ENCODE measurements around the gene MACROD2.

Gene MACROD2

DNA sequence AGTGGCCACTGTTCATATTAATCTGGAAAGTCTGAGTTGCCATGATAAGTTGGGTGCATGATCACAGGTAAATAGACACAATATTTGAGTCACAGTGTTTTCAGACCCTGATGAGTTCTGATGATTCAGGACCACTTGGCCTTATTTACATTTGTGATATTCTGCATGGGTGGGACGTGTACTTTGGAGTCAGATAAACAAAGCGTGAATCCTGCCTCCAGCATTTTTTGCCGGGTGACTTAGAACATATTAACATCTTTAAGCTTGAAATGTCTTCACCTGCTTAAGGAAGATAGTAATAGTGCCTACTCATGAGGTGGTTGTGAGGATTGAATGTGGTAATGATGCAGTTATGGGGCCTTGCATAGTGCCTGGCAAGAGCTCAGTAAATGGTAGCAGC is 1582.8 kb downstream of the MACROD2 start:
- DNase-seq = no peak

DNA sequence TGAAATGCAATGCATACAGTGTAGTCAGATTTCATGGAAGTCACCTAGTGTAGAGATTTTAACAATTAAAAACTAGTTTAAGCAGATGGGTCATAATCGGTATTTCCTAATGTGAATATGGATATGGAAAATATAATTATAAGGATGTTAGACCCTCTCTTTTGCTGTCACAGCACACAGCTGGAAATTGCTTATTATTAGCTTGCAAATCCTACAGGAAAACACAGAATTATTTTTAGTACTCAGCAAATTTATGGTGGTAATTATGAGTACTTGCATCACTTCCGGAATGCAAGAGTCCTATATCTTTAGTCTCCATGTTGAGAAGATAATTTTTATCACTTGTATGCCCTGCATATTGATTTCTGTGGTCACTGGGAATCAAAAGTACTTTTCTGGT is 1584.4 kb downstream of the MACROD2 start:
- DNase-seq = no peak

DNA sequence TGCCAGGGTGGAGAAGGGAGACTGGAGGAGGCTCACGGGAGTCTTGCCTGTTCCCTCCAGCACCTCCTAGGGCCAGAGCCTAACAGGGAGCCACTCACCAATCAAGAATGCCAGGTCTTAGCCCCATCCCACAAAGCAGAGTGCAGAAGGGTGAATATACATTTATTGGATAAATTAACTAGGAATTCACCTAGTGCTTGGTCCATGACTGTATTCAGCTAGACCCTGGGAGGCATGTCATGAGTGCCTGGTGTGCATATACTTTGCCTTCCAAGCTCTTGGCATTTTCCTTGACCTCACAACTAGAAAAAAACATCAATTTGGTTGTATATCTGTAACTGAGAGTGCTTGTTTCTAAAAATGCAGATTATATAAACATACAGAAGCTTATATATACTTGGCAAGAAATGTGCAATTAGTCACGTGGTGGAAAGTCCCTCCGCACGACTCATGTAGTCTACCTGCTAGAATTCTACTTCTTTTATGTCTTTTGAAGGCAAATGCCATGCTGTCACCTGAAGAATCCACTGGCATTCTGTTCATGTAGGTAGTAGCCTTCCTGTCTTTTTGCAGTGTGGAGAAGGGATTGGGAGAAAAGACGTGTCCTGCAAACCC is 1586.9 kb downstream of the MACROD2 start:
- DNase-seq = no peak

DNA sequence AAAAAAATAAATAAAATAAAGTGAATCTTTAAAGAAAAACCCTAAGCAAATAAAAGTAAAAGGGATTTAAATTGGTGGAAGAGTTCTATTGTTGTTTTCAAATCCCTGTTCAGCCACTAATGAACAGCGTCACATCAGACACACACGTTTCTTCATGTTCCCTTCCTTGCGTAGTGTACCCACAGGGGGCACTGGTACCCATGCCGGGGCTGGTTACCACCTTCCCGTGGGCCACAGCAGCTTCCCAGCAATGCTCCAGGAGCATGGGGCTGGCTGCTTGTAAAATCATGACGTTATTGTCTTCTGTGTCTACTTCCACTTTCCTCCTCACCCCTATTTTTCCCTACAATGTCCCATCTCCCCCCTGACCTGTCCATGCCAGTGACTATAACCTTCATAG is 1589.2 kb downstream of the MACROD2 start:
- DNase-seq = no peak

DNA sequence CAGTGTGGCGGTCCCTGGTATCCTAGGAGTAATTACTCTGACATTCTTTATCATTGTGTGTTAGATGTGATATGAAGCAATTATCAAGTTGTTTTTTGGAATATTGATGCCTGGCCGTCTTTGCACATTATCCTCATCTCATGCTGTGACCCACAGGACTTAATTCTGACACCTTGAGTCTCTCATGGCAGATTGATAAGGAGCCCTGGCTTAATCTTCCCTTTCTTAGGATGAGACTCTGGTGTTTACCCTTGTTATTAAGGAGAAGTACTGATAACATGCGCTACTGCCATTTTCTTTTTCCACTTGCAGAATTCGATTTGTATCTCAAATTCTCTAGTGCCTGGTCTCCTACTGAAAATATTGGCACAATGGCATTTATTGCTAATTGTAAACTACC is 1597.8 kb downstream of the MACROD2 start:
- no peak for DNase-seq

DNA sequence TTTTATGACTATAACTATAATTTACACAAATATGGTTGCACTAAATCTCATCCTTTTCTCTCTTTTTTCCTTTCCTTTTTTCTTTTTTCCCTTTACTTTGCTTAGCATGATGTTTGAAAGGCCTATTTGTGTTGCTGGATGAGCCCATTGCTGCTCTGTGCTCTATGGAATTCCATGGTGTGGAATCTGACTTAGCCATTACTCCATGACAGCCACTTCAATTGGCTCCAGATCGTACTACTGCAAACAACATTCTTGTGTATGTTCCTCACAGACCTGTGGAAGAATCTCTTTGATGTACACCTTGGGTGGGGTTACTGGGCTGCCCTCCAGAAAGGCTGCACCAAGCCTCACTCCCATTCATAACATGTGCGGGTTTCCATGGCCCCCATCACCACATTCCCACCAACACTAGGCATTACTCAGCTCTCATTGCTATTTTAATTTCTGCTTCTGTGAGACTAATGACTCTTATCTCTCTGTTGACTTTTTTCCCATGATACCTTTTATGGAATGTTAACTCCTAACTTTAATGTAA is 1598.9 kb downstream of the MACROD2 start:
- no peak for DNase-seq

DNA sequence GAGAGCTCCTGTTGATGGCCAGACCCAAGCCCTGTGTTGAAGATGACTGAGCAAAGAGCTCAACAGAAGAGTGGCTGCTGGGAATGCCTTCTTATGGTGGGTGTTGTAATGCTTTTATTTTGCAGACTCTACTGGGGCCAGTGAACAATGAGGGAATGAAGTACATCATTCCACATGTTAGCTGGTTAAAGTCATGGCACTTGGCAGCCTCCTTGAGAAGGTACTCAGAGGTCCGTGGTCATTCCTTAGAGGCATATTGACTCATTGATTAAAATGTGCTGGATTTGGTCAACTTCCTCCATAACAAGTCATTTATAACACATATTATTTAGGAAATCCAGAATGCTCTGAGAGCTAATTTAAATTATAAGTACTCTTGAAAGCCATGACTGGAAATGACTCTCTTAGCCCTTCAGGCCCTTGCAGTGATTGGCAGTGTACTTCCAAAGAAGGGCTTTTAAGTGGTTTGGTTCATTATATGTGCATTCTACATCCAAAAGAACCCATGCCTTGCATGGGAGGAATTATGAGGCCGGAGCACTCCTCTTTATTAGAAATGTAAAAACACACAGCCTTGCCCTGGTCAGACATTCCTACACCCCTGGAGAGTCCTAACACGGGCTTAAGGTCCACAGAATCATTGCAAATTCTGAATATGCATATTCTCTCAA is 1601.0 kb downstream of the MACROD2 start:
- DNase-seq = no peak

DNA sequence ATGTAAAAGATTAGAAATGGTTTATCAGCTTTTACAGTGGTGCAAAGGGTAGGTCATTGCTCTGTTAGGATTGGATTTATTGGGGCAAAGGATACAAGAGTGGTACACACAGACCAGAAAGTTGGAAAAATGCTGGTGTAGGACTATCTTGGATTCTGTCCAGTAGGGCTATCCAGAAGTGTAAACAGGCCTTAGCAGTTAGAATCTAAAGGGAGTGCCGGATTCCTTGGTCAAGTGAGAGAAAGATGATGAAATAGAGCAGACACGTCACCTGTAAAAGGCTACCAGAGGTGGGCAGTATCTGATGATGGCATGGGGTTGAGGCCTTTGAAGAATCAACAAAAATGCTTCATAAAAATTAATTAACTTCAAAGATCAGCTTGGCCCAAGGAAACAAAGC is 1602.0 kb downstream of the MACROD2 start:
- DNase-seq = no peak

DNA sequence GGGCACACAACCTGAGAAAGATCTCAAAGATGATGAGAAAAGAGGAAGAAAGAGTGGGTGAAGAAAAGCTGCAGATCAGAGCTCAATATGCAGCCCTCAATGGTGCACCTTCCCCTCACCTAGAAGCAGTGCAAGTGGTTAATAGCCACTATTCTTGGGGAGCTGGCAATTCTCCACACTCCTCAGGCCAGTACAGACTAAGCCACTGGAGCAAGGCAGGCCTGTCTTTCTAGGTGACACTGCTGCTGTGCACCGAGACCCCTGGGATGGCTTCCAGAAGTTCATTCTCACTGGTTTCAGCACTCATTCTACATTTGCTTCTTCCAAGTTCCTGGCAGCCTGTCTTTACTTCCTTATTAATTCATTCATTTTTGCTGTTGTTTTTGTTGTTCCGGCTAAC is 1604.6 kb downstream of the MACROD2 start:
- DNase-seq = no peak

DNA sequence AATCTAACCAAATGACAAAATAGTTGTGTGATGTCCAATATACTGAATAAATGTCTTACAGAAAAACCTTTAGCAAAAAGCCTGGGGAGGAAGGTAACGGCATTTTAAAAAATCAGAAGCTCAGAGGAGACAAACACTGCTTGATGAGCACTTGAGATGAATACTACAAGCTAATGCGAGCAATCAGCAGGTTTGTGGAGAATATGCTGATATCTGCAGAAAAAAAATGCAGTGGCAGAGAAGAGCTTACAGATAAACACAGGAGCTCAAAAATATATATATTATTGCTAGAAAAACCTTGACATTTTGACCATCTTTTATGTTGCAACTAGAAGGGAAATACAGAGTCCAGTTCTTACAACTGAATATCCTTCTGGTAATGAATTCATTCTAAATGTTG is 1605.2 kb downstream of the MACROD2 start:
- no peak for DNase-seq

DNA sequence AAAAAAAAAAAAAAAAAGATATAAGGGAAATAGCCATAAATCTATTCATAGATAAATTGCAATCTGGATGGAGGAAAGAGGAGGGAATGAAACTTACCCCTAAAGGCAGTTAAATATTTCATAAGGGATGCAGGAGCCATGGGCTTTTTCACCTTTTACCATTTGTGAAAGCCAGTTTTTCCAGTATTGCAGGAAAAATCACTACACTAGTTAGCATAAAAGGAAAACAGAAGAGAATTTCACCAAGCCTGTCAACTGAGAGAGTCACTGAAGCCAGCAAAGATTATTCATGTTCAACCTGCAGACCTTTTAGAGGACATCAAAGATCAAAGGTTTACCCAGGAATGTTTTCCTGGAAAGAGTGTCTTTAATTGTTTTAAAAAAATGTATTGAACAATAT is 1608.2 kb downstream of the MACROD2 start:
- no peak for DNase-seq

DNA sequence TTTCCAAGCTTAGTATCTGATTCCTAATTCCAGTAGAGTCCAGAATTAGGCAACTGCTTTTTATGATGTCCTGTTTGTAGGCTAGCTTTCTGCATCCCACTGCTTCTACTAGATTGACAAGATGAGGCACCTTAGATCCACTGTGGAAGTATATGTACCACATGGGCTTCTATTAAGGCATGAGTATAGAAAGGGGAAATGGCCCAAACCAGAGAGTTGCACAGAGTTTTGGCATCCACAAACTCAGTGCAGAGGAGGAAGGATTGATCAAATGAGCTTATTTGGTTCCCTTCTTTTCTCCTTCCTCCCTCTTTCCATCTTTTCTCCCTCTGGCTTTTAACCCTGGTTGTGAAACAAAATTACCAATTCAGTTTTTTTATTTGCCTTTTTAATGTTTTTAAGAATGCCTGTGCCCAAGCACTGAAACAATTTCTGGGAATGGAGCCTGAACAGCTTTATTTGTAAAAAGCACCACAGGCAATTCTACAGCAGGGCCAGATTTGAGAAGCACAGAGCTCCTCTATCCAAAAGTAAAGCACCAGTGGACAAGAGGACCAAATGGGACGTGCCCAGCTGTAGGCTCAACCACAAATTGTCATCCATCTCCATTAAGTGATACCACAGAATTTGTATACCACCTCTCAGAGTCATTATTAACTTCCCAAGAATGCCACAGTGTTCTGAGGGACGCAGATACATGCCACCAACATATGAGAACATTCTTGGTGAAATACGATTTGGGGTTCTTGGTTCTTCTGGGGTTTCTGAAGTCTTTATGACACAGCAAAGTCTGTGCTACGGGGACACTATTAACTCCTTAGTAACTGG is 1608.9 kb downstream of the MACROD2 start:
- no peak for DNase-seq

DNA sequence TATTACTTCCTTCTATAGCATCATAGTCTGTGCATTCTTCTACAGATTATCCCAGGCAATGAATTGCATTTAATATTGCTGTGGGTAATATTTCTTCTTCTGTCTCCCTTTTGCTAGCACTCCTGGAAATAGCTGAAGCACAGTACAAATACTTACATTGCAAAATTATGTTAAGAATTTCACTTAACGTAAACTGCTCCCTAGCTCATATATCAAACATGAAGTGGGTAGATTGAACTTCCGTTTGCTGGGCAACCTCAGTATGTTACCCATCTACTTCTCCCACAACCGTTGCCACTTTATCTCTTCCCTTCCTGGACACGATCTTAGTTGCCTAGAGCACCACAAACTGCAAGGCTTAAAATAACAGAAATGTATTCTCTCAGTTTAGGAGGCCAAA is 1614.6 kb downstream of the MACROD2 start:
- no peak for DNase-seq

DNA sequence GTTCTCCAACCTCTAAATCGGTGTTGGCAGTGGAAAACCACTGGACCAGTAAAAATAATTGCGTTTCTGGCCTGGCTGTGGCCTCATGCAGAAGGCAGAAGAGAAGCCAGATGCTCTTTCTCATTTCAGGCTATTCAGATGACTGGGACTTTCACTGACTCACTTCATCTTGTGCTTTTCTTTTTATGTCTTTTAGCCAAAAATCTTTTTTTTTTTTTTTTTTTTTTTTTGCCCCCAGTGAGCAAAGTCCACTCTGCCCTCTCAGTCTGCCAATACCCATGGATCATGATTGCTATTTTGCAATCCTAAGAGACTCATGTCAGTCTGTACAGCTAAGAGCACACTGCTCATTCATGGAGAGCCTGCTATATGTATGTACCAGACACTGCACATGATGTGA is 1615.5 kb downstream of the MACROD2 start:
- DNase-seq = no peak

DNA sequence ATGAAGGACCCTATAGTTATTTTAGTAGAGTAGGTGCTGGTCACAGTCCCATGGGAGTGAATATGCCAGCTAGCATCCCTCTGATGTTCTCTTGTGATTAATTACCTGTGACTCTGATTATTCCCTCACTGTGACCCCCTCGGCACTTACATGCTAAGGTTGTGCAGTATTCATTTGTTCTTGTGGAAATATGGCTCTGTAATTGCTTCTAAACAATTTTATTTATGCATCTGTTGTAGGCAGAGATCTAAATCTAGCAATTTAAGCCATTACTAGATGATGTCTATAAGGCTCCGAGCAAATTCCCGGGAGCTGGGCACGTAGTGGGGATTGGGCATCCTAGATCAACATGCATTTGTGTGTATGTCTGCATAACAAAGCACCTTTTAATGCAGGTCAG is 1616.2 kb downstream of the MACROD2 start:
- DNase-seq = no peak

DNA sequence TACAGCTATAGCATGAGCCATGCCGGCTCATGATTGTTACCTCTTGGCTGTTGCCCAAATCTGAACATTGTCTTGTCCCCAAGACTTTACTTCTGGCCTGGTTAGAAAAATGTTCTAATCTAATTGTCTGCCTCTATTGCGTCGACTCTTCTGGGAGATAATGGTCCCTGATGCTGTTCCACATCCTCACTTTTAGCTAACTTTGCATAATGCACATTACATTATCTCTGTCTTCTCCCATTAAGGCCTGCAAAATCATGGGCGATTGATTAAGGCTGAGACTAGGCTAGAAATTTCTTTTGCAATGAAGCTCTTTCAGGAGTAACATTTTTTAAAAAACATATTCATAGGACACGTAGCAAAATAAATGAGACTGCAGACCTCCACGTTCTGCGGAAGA is 1616.9 kb downstream of the MACROD2 start:
- no peak for DNase-seq

DNA sequence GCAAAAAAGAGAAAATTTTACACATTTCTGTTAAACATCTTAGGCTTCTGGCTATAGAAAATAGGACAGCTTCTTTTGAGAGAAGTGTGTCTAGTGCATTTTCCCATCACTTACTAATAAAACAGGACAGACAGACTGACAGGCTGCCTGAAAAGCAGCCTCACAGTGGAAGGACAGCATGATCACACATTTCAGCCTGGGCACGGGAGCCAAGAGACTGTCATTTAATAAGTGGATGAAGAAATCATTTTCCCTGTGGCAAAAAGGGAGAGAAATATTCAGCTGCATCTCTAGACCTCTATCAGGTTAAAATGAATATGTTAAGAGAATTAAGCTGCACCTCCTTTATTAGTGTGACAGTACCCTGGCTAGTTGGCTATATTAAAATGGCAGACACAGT is 1617.5 kb downstream of the MACROD2 start:
- DNase-seq = no peak

DNA sequence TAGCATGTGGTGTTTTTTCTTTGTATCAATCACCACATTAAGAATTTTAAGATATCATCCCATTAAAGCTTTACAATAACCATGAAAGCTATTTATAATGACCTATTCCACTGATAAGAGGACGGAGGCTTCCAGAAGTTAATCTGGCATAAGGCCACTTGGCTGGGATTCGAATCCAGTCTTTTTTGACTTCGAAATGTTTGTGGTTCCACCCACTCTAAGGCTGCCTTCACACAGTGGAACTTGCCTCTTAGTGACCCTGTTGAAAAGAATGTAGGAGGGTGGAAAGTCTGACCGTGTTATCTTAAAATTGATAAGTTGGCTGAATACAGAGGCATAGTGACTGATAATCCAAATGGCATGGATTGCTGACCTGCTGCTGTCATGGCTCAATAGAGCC is 1618.2 kb downstream of the MACROD2 start:
- DNase-seq = no peak

DNA sequence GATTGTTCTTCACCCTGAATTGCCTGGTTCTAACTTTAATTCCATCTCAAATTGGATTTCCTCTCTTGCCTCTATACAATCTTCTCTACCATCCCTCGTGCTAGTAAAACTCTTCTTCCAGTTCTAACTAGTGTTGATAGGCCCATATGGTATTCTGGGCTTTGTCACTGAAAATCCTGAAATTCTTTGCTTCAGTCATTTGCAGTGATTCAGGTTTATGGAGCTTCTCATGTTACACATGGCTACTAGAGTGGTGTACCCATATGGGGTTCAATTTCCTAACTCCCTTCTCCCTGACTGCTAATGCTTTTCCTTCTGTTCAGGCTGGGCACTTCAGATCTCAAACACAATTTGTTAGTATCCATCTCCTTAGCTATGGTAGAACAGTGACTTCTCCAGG is 1621.3 kb downstream of the MACROD2 start:
- DNase-seq = no peak

DNA sequence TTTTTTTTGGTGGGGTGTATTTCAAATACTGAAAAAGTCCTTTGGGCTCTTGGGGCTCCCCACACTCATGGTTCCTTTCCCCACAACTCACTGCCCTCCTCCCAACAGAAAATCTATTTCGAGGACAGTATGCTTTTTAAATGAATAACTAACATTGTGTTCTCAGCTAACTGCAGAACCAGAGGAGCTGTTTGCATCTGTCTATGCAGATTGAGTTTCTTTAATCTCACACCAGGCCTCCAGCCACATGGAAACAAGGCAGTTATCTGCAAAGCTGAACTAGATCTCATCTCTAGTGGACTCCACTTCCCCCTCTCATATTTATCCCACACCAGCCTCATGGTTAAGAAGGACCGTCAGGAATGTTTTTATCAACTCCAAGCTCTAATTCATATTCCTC is 1622.8 kb downstream of the MACROD2 start:
- no peak for DNase-seq

DNA sequence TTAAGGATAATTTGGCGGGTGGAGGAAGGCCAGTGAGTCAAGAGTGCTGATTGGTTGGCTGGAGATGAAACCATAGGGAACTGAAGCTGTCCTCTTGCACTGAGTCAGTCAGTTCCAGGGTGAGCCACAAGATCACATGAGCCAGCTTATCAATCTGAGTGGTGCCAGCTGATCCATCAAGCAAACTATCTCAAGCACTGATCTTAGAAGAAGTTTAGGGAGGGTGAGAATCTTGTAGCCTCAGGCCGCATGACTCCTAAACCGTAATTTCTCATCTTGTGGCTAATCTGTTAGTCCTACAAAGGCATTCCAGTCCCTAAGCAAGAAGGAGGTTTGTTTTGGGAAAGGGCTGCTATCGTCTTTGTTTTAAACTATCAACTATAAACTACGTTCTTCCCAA is 1623.6 kb downstream of the MACROD2 start:
- DNase-seq = no peak

DNA sequence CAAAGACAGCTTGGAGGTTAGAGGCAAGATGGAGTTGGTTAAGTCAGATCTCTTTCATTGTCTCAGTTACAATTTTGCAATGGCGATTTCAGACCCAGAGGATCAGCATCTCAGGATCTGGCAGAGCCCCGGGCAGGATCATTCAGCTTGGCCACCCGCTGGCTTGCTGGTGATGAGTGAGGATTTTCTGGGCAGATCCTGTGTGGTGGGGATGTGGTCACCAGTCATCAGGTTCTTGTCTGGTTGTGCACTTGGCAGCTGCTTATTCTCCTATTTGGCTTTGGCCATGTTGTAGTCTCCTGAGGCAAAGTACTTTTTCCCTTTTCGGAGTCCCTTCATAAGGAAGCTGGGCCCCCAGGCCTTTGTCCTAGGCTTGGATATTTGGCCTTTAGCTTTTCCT is 1624.0 kb downstream of the MACROD2 start:
- no peak for DNase-seq

DNA sequence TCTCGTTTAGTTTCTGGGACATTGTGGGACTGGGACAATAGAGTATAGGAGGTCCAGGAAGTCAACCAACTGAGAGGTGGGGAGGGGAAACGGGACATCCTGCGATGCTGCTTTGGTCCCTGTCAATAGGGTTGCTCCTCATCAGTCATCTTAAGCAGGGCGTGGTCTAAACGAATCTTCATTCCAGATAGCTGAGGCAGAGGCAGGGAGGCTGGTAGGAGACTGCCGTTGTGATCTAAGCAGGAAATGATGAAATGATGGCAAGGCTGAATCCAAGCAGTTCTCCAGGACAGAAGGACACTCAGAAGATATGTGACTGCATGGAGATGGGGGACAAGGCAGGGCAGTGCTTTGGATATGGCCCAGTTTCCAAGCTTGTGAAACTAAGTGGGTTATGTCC is 1624.5 kb downstream of the MACROD2 start:
- DNase-seq = no peak

DNA sequence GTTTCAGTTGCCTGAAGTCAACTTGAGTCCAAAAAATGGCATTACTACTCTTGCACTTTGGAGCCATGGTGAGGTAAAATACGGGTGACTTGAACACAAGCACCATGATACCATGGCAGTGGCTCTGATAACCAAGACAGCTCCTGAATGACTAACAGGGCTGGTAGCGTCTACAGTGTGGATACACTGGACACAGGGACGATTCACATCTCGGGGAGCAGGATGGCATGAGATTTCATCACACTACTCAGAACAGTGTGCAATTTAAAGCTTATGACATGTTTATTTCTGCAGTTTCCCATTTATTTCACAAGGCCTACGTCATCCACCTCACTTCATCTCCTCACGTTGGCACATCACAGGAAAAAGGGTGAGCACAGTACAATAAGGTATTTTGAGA is 1627.1 kb downstream of the MACROD2 start:
- DNase-seq = no peak
